WTC11 (cell line): ENCODE results near the gene FBRS. TPM values are rescaled to one million over a fixed set of nuclear protein-coding genes. Genes with fewer than 3 reads are reported as not detected.

Experiments used
- ATAC-seq: fragments of 200-7000 bp; cut with Tn5 transposase; 2 replicates; pipeline ENCODE4 v1.10.0; 2021; ENCODE audit warnings: mild to moderate bottlenecking, moderate library complexity
- CTCF ChIA-PET: fragments of 300-600 bp; sonication (Branson Sonifier 250); formaldehyde crosslinking; loops from one replicate; lab custom pipeline; 2021; ENCODE audit warnings: antibody characterized with exemption; lab: Charles Lee
- POLR2A ChIA-PET: fragments of 350-600 bp; sonication (Branson Sonifier 250); formaldehyde crosslinking; loops from one replicate; lab custom pipeline; 2021; ENCODE audit warnings: antibody characterized with exemption; lab: Charles Lee
- DNase-seq: peaks from one replicate; pipeline ENCODE4 v3.0.0; 2021; ENCODE audit warnings: low spot score
- H3K27ac Mint-ChIP-seq: 2 replicates; pipeline ENCODE4 v1.8.0; 2021; ENCODE audit warnings: mixed read lengths
- H3K27me3 Mint-ChIP-seq: 2 replicates; pipeline ENCODE4 v1.8.0; 2021; ENCODE audit warnings: low read depth, mild to moderate bottlenecking, moderate library complexity, mixed read lengths
- H3K36me3 Mint-ChIP-seq: 2 replicates; pipeline ENCODE4 v1.8.0; 2021; ENCODE audit warnings: mixed read lengths
- H3K4me1 Mint-ChIP-seq: 2 replicates; pipeline ENCODE4 v1.8.0; 2022; ENCODE audit warnings: mixed read lengths
- H3K4me3 Mint-ChIP-seq: 2 replicates; pipeline ENCODE4 v1.8.0; 2021; ENCODE audit warnings: mild to moderate bottlenecking, moderate library complexity, mixed read lengths
- H3K9me3 Mint-ChIP-seq: 2 replicates; pipeline ENCODE4 v1.8.0; 2021; ENCODE audit warnings: mixed read lengths
- CBFB ChIP-seq: sonication (generic); formaldehyde crosslinking; IDR thresholded peaks from 2 replicates; pipeline ENCODE4 v1.8.1; 2022; ENCODE audit warnings: mild to moderate bottlenecking, low read depth, missing genetic modification reagents
- CREM ChIP-seq: sonication (generic); formaldehyde crosslinking; IDR thresholded peaks from 2 replicates; pipeline ENCODE4 v1.8.1; 2022; ENCODE audit warnings: mild to moderate bottlenecking, missing genetic modification reagents, moderate library complexity
- EMX1 ChIP-seq: fragments of 250-450 bp; sonication (Bioruptor Pico); IDR thresholded peaks from 2 replicates; pipeline ENCODE4 v1.8.0; 2021; ENCODE audit warnings: mild to moderate bottlenecking
- ETV6 ChIP-seq: sonication (generic); formaldehyde crosslinking; IDR thresholded peaks from 2 replicates; pipeline ENCODE4 v1.8.1; 2022; ENCODE audit warnings: mild to moderate bottlenecking, missing genetic modification reagents
- FOXK1 ChIP-seq: sonication (generic); formaldehyde crosslinking; IDR thresholded peaks from 2 replicates; pipeline ENCODE4 v1.8.0; 2022; ENCODE audit warnings: mild to moderate bottlenecking, moderate library complexity, missing genetic modification reagents
- GRHL2 ChIP-seq: fragments of 250-450 bp; sonication (Bioruptor Pico); IDR thresholded peaks from 2 replicates; pipeline ENCODE4 v1.8.0; 2022; ENCODE audit warnings: mild to moderate bottlenecking, moderate library complexity; ENCODE audit not compliant: insufficient replicate concordance, severe bottlenecking
- JUN ChIP-seq: sonication (generic); formaldehyde crosslinking; IDR thresholded peaks from 2 replicates; pipeline ENCODE4 v1.8.0; 2023; ENCODE audit warnings: mild to moderate bottlenecking, missing genetic modification reagents
- MYBL2 ChIP-seq: sonication (generic); formaldehyde crosslinking; IDR thresholded peaks from 2 replicates; pipeline ENCODE4 v1.8.1; 2023; ENCODE audit warnings: mild to moderate bottlenecking, moderate library complexity, missing genetic modification reagents
- NFE2L1 ChIP-seq: sonication (generic); formaldehyde crosslinking; IDR thresholded peaks from 2 replicates; pipeline ENCODE4 v1.8.1; 2023; ENCODE audit warnings: missing genetic modification reagents
- NR3C1 ChIP-seq: sonication (generic); formaldehyde crosslinking; conservative IDR thresholded peaks from 2 replicates; pipeline ENCODE4 v1.8.1; 2023; ENCODE audit warnings: low read depth, mild to moderate bottlenecking, missing genetic modification reagents
- SP1 ChIP-seq: sonication (generic); formaldehyde crosslinking; conservative IDR thresholded peaks from 2 replicates; pipeline ENCODE4 v1.8.1; 2022; ENCODE audit warnings: missing genetic modification reagents
- TEAD1 ChIP-seq: sonication (generic); formaldehyde crosslinking; IDR thresholded peaks from 2 replicates; pipeline ENCODE4 v1.8.0; 2022; ENCODE audit warnings: mild to moderate bottlenecking, missing genetic modification reagents
- TEAD4 ChIP-seq: sonication (generic); formaldehyde crosslinking; IDR thresholded peaks from 2 replicates; pipeline ENCODE4 v1.8.0; 2022; ENCODE audit warnings: mild to moderate bottlenecking, missing genetic modification reagents
- TP53 ChIP-seq: sonication (generic); formaldehyde crosslinking; IDR thresholded peaks from 2 replicates; pipeline ENCODE4 v1.8.1; 2023; ENCODE audit warnings: mild to moderate bottlenecking, missing genetic modification reagents
- ZNF121 ChIP-seq: sonication (generic); formaldehyde crosslinking; IDR thresholded peaks from 2 replicates; pipeline ENCODE4 v1.8.0; 2023; ENCODE audit warnings: missing genetic modification reagents
- ZNF219 ChIP-seq: sonication (generic); formaldehyde crosslinking; IDR thresholded peaks from 2 replicates; pipeline ENCODE4 v1.8.0; 2023; ENCODE audit warnings: missing genetic modification reagents, mild to moderate bottlenecking, borderline replicate concordance
- ZNF263 ChIP-seq: sonication (generic); formaldehyde crosslinking; IDR thresholded peaks from 2 replicates; pipeline ENCODE4 v1.8.1; 2022; ENCODE audit warnings: low read depth, mild to moderate bottlenecking, moderate library complexity, missing genetic modification reagents
- total RNA-seq: library from RNA; stranded (reverse); gene quantifications from 3 replicates; pipeline ENCODE4 v1.2.3, GENCODE V29; 2021
- TF ChIP-seq, protein P1 (sequence below): sonication (generic); formaldehyde crosslinking; IDR thresholded peaks from 2 replicates; pipeline ENCODE4 v1.8.0; 2022; ENCODE audit warnings: mild to moderate bottlenecking, missing genetic modification reagents
- TF ChIP-seq, protein P2 (sequence below): sonication (generic); formaldehyde crosslinking; IDR thresholded peaks from 2 replicates; pipeline ENCODE4 v1.8.0; 2023; ENCODE audit warnings: missing genetic modification reagents
- TF ChIP-seq, protein P3 (sequence below): fragments of 250-450 bp; sonication (Bioruptor Pico); IDR thresholded peaks from 2 replicates; pipeline ENCODE4 v1.9.0; 2021; ENCODE audit warnings: mild to moderate bottlenecking
- TF ChIP-seq, protein P4 (sequence below): sonication (generic); formaldehyde crosslinking; IDR thresholded peaks from 2 replicates; pipeline ENCODE4 v1.8.0; 2022; ENCODE audit warnings: mild to moderate bottlenecking, missing genetic modification reagents
- TF ChIP-seq, protein P5 (sequence below): fragments of 250-450 bp; sonication (Bioruptor Pico); IDR thresholded peaks from 2 replicates; pipeline ENCODE4 v1.9.0; 2021; ENCODE audit warnings: moderate library complexity, mild to moderate bottlenecking, inconsistent platforms, borderline replicate concordance
- TF ChIP-seq, protein P6 (sequence below): sonication (generic); formaldehyde crosslinking; IDR thresholded peaks from 2 replicates; pipeline ENCODE4 v1.8.1; 2023; ENCODE audit warnings: mild to moderate bottlenecking, missing genetic modification reagents
- TF ChIP-seq, protein P7 (sequence below): fragments of 250-450 bp; sonication (Bioruptor Pico); conservative IDR thresholded peaks from 2 replicates; pipeline ENCODE4 v1.9.0; 2021; ENCODE audit warnings: mild to moderate bottlenecking
- TF ChIP-seq, protein P8 (sequence below): fragments of 250-450 bp; sonication (Bioruptor Pico); IDR thresholded peaks from 2 replicates; pipeline ENCODE4 v2.1.2; 2022; ENCODE audit warnings: mild to moderate bottlenecking, moderate library complexity
- TF ChIP-seq, protein P9 (sequence below): sonication (generic); formaldehyde crosslinking; IDR thresholded peaks from 2 replicates; pipeline ENCODE4 v1.8.1; 2023; ENCODE audit warnings: mild to moderate bottlenecking, missing genetic modification reagents

Gene FBRS
- total RNA-seq, 1 experiment from 2014 or later = 23.2 TPM

DNA sequence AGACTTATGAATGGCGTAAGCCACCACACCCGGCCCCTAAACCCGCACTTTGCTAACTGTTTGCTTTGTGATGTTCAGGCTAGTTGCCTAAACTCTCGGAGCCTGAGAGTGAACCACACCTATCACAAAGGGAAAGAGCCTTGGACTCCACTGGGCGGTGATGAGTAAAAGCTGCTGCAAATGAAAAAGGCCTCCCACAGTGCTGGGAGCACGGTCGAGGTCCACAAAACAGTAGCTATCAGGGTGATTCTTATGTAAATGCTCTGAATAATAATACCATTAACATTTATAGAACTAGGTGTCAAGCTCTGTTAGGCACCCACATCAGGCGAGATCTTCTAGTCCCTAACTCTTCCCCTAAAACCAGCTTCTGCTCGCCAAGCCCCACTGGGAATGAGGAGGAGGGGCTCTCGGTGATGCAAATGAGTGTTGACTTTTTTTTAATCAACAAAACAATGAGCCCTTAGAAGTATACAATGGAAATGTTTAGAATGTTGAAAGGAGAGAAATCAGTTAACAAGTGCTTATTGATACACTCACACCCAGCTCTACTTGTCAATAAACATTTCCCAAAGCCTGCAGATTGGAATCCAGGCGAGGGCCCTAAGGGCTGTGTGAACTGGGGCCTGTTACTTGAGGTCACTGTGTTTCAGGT lies 19.8 kb downstream of the FBRS start:
- H3K4me1 Mint-ChIP-seq = peaks cover 5% of the 10 kb centered on the region; the same call in 1 of the 2 replicates
- DNase-seq = peak; percentile 72
- ATAC-seq = peak; percentile 94
- POLR2A ChIA-PET = interaction anchor here (0.9 to 1.4 kb wide), 10 partner anchors 14 to 83 kb away, joined by 3 to 6 read pairs (median 3); partner anchors contain the start of genes CFAP119, FBRS, PHKG2 and PRR14
- H3K27me3 Mint-ChIP-seq = peaks cover 99% of the 10 kb centered on the region
- no peak overlapping the region for H3K27ac Mint-ChIP-seq
- H3K36me3 Mint-ChIP-seq = no peaks in the 10 kb centered on the region
- H3K4me3 Mint-ChIP-seq = no peak overlapping the region
- no peaks in the 10 kb centered on the region for H3K9me3 Mint-ChIP-seq
- CTCF ChIA-PET = interaction anchor here (0.6 to 2.1 kb wide), 14 partner anchors 12 to 586 kb away, joined by 3 to 40 read pairs (median 4); partner anchors contain the start of genes DCTPP1, FBRS, PHKG2 and PRR14
- TF ChIP-seq TP53 (CRISPR knock-in tag) = 0 out of 2 replicates have a peak, but pooled peaks have one; percentile 26
- no peak for TF ChIP-seq MYBL2 (CRISPR knock-in tag)
- TF ChIP-seq FOXK1 (CRISPR knock-in tag) = peak; percentile 66
- TF ChIP-seq, protein P1, sequence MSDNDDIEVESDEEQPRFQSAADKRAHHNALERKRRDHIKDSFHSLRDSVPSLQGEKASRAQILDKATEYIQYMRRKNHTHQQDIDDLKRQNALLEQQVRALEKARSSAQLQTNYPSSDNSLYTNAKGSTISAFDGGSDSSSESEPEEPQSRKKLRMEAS (CRISPR knock-in tag) = peak; percentile 50; the same call in 1 of the 2 replicates
- TF ChIP-seq ETV6 (CRISPR knock-in tag) = peak; percentile 58; the same call in 1 of the 2 replicates
- TF ChIP-seq, protein P2, sequence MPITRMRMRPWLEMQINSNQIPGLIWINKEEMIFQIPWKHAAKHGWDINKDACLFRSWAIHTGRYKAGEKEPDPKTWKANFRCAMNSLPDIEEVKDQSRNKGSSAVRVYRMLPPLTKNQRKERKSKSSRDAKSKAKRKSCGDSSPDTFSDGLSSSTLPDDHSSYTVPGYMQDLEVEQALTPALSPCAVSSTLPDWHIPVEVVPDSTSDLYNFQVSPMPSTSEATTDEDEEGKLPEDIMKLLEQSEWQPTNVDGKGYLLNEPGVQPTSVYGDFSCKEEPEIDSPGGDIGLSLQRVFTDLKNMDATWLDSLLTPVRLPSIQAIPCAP (CRISPR knock-in tag) = 0 out of 2 replicates have a peak, but pooled peaks have one; percentile 32
- TF ChIP-seq, protein P3, sequence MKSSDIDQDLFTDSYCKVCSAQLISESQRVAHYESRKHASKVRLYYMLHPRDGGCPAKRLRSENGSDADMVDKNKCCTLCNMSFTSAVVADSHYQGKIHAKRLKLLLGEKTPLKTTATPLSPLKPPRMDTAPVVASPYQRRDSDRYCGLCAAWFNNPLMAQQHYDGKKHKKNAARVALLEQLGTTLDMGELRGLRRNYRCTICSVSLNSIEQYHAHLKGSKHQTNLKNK (CRISPR knock-in tag) = no peak
- TF ChIP-seq, protein P4, sequence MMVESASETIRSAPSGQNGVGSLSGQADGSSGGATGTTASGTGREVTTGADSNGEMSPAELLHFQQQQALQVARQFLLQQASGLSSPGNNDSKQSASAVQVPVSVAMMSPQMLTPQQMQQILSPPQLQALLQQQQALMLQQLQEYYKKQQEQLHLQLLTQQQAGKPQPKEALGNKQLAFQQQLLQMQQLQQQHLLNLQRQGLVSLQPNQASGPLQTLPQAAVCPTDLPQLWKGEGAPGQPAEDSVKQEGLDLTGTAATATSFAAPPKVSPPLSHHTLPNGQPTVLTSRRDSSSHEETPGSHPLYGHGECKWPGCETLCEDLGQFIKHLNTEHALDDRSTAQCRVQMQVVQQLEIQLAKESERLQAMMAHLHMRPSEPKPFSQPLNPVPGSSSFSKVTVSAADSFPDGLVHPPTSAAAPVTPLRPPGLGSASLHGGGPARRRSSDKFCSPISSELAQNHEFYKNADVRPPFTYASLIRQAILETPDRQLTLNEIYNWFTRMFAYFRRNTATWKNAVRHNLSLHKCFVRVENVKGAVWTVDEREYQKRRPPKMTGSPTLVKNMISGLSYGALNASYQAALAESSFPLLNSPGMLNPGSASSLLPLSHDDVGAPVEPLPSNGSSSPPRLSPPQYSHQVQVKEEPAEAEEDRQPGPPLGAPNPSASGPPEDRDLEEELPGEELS (CRISPR knock-in tag) = peak; percentile 95; the same call in 1 of the 2 replicates
- TF ChIP-seq ZNF219 = no peak
- 0 out of 2 replicates have a peak, but pooled peaks have one; percentile 41 for TF ChIP-seq CBFB
- TF ChIP-seq, protein P5, sequence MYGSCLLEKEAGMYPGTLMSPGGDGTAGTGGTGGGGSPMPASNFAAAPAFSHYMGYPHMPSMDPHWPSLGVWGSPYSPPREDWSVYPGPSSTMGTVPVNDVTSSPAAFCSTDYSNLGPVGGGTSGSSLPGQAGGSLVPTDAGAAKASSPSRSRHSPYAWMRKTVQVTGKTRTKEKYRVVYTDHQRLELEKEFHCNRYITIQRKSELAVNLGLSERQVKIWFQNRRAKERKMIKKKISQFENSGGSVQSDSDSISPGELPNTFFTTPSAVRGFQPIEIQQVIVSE (CRISPR knock-in tag) = no peak
- TF ChIP-seq ZNF121 (CRISPR knock-in tag) = no peak
- TF ChIP-seq CREM = 0 out of 2 replicates have a peak, but pooled peaks have one; percentile 31
- TF ChIP-seq TEAD4 (CRISPR knock-in tag) = no peak
- no peak for TF ChIP-seq NFE2L1 (CRISPR knock-in tag)
- no peak for TF ChIP-seq ZNF263 (CRISPR knock-in tag)
- TF ChIP-seq, protein P6, sequence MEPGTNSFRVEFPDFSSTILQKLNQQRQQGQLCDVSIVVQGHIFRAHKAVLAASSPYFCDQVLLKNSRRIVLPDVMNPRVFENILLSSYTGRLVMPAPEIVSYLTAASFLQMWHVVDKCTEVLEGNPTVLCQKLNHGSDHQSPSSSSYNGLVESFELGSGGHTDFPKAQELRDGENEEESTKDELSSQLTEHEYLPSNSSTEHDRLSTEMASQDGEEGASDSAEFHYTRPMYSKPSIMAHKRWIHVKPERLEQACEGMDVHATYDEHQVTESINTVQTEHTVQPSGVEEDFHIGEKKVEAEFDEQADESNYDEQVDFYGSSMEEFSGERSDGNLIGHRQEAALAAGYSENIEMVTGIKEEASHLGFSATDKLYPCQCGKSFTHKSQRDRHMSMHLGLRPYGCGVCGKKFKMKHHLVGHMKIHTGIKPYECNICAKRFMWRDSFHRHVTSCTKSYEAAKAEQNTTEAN (CRISPR knock-in tag) = no peak
- TF ChIP-seq, protein P7, sequence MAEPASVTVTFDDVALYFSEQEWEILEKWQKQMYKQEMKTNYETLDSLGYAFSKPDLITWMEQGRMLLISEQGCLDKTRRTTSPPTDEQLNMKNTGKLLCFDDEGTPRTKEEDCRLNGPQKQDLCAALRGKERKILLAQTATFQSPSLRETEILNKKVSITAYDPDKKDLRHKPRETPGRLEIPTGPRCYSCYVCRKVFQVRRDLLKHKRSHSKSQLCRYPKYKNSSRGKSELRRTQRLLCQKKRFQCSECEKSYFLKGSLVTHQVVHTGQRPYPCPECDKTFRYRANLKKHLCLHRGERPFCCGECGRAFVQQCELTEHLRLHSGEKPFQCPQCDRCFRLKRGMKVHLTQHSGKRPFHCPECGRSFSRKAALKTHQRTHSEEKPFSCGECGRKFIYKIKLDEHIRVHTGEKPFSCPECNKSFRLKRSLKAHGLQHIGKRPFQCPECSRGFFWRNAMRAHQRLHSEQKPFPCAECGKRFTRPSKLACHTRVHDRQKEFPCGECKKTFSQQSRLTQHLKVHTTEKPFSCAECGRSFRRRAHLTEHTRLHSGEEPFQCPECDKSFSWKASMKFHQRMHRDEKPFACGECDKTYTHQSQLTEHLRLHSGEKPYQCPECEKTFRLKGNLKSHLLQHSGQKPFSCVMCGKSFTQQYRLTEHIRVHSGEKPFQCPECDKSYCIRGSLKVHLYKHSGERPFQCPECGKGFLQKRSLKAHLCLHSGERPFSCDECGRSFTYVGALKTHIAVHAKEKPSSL (CRISPR knock-in tag) = no peak
- TF ChIP-seq JUN (CRISPR knock-in tag) = no peak
- TF ChIP-seq TEAD1 (CRISPR knock-in tag) = peak; percentile 73; the same call in 1 of the 2 replicates
- TF ChIP-seq, protein P8, sequence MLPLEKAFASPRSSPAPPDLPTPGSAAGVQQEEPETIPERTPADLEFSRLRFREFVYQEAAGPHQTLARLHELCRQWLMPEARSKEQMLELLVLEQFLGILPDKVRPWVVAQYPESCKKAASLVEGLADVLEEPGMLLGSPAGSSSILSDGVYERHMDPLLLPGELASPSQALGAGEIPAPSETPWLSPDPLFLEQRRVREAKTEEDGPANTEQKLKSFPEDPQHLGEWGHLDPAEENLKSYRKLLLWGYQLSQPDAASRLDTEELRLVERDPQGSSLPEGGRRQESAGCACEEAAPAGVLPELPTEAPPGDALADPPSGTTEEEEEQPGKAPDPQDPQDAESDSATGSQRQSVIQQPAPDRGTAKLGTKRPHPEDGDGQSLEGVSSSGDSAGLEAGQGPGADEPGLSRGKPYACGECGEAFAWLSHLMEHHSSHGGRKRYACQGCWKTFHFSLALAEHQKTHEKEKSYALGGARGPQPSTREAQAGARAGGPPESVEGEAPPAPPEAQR = no peak
- TF ChIP-seq NR3C1 (CRISPR knock-in tag) = no peak
- peak; percentile 50; the same call in 1 of the 2 replicates for TF ChIP-seq SP1
- no peak for TF ChIP-seq GRHL2 (CRISPR knock-in tag)
- no peak for TF ChIP-seq EMX1
- TF ChIP-seq, protein P9, sequence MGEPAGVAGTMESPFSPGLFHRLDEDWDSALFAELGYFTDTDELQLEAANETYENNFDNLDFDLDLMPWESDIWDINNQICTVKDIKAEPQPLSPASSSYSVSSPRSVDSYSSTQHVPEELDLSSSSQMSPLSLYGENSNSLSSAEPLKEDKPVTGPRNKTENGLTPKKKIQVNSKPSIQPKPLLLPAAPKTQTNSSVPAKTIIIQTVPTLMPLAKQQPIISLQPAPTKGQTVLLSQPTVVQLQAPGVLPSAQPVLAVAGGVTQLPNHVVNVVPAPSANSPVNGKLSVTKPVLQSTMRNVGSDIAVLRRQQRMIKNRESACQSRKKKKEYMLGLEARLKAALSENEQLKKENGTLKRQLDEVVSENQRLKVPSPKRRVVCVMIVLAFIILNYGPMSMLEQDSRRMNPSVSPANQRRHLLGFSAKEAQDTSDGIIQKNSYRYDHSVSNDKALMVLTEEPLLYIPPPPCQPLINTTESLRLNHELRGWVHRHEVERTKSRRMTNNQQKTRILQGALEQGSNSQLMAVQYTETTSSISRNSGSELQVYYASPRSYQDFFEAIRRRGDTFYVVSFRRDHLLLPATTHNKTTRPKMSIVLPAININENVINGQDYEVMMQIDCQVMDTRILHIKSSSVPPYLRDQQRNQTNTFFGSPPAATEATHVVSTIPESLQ (CRISPR knock-in tag) = no peak
